ENCODE results near the gene CEP20.

- TF ChIP-seq CTCF (IDR thresholded peaks at IDR 0.05) (no peak), POLR2A (IDR thresholded peaks at IDR 0.05) (no peak)
These were observed 5.8 kb downstream of the CEP20 start for GRCh38 chr16:15882563-15882962.
